H9 (cell line): ENCODE data around the gene RPL11. TPM values are rescaled to one million over a fixed set of nuclear protein-coding genes. Genes with fewer than 3 reads are reported as not detected.

ENCODE experiments used
- DNase-seq: peaks from one replicate; pipeline ENCODE4 v3.0.0-alpha.2; 2017
- H2AFZ ChIP-seq: one replicate; pipeline ENCODE4 v1.6.1; 2013; ENCODE audit warnings: mild to moderate bottlenecking, low read length, control low read depth, moderate library complexity
- H2AK5ac ChIP-seq: 2 replicates; pipeline ENCODE4 v1.6.1; 2013; ENCODE audit warnings: low read length, control low read depth, mixed read lengths; ENCODE audit not compliant: insufficient read length
- H2BK120ac ChIP-seq: one replicate; pipeline ENCODE4 v1.6.1; 2013; ENCODE audit warnings: low read depth, mild to moderate bottlenecking, low read length, control low read depth, inconsistent platforms; ENCODE audit not compliant: poor library complexity, severe bottlenecking
- H2BK12ac ChIP-seq: 2 replicates; pipeline ENCODE4 v1.6.1; 2013; ENCODE audit warnings: low read length, control low read depth, mixed read lengths, low read depth; ENCODE audit not compliant: insufficient read length
- H2BK15ac ChIP-seq: 2 replicates; pipeline ENCODE4 v1.6.1; 2013; ENCODE audit warnings: low read depth, low read length, control low read depth
- H2BK20ac ChIP-seq: one replicate; pipeline ENCODE4 v1.6.1; 2013; ENCODE audit warnings: low read depth, mild to moderate bottlenecking, low read length, control low read depth, inconsistent platforms; ENCODE audit not compliant: poor library complexity, severe bottlenecking
- H2BK5ac ChIP-seq: 2 replicates; pipeline ENCODE4 v1.6.1; 2013; ENCODE audit warnings: low read length, control low read depth, mixed read lengths; ENCODE audit not compliant: insufficient read length
- H3K14ac ChIP-seq: 2 replicates; pipeline ENCODE4 v1.6.1; 2013; ENCODE audit warnings: low read length, control low read depth; ENCODE audit not compliant: insufficient read depth
- H3K18ac ChIP-seq: 2 replicates; pipeline ENCODE4 v1.6.1; 2013; ENCODE audit warnings: low read depth, mild to moderate bottlenecking, mixed read lengths, low read length, control low read depth; ENCODE audit not compliant: insufficient read length
- H3K23ac ChIP-seq: 2 replicates; pipeline ENCODE4 v1.6.1; 2013; ENCODE audit warnings: low read length, control low read depth, mixed read lengths, low read depth; ENCODE audit not compliant: insufficient read length
- H3K23me2 ChIP-seq: 2 replicates; pipeline ENCODE4 v1.6.1; 2013; ENCODE audit warnings: low read depth, mild to moderate bottlenecking, mixed read lengths, low read length, control low read depth; ENCODE audit not compliant: insufficient read length, poor library complexity, severe bottlenecking
- H3K27ac ChIP-seq: 2 replicates; pipeline ENCODE4 v1.5.1; 2013; ENCODE audit warnings: low read length, control low read depth, mixed read lengths, low read depth; ENCODE audit not compliant: insufficient read length
- H3K27me3 ChIP-seq: 2 replicates; pipeline ENCODE4 v1.6.1; 2013; ENCODE audit warnings: low read length, control low read depth, inconsistent platforms; ENCODE audit not compliant: insufficient read depth
- H3K4ac ChIP-seq: 2 replicates; pipeline ENCODE4 v1.6.1; 2013; ENCODE audit warnings: low read depth, mild to moderate bottlenecking, control low read depth, inconsistent platforms, low read length, moderate library complexity
- H3K4me1 ChIP-seq: 2 replicates; pipeline ENCODE4 v1.6.1; 2013; ENCODE audit warnings: low read length, control low read depth, inconsistent platforms; ENCODE audit not compliant: insufficient read depth
- H3K4me2 ChIP-seq: 2 replicates; pipeline ENCODE4 v1.6.1; 2013; ENCODE audit warnings: low read length, control low read depth, mixed read lengths; ENCODE audit not compliant: insufficient read length, insufficient read depth
- H3K56ac ChIP-seq: 2 replicates; pipeline ENCODE4 v1.6.1; 2013; ENCODE audit warnings: low read depth, mild to moderate bottlenecking, mixed read lengths, low read length, control low read depth; ENCODE audit not compliant: insufficient read length
- H3K79me1 ChIP-seq: 2 replicates; pipeline ENCODE4 v1.6.1; 2013; ENCODE audit warnings: low read depth, mild to moderate bottlenecking, moderate library complexity, low read length, control low read depth, inconsistent platforms; ENCODE audit not compliant: insufficient read depth, poor library complexity, severe bottlenecking
- H3K79me2 ChIP-seq: 2 replicates; pipeline ENCODE4 v1.6.1; 2013; ENCODE audit warnings: low read length, control low read depth, inconsistent platforms; ENCODE audit not compliant: insufficient read depth
- H3K9ac ChIP-seq: 2 replicates; pipeline ENCODE4 v1.6.1; 2013; ENCODE audit warnings: low read length, control low read depth, mixed read lengths; ENCODE audit not compliant: insufficient read length; ENCODE audit errors: extremely low read depth
- H3K9me3 ChIP-seq: one replicate; pipeline ENCODE4 v1.6.1; 2013; ENCODE audit warnings: low read depth, low read length, inconsistent platforms; ENCODE audit not compliant: control insufficient read depth
- H3T11ph ChIP-seq: one replicate; pipeline ENCODE4 v1.6.1; 2013; ENCODE audit warnings: mild to moderate bottlenecking, low read length, control low read depth, inconsistent platforms
- H4K20me1 ChIP-seq: one replicate; pipeline ENCODE4 v1.6.1; 2013; ENCODE audit not compliant: control insufficient read depth, insufficient read length, insufficient read depth
- H4K5ac ChIP-seq: 2 replicates; pipeline ENCODE4 v1.6.1; 2013; ENCODE audit warnings: low read depth, mild to moderate bottlenecking, mixed read lengths, low read length, control low read depth; ENCODE audit not compliant: insufficient read length
- H4K8ac ChIP-seq: replicated peaks from 2 replicates; pipeline ENCODE4 v1.6.1; 2013; ENCODE audit warnings: low read length, control low read depth, mixed read lengths, low read depth; ENCODE audit not compliant: insufficient read length
- H4K91ac ChIP-seq: 2 replicates; pipeline ENCODE4 v1.6.1; 2013; ENCODE audit warnings: low read depth, mild to moderate bottlenecking, moderate library complexity, mixed read lengths, low read length, control low read depth; ENCODE audit not compliant: insufficient read length
- H3K27ac Mint-ChIP-seq, 3 experiments: 2 replicates in 2 of 3; 3 replicates in 1 of 3; pipeline ENCODE4 v1.8.0; 2020 to 2021; ENCODE audit warnings: mixed read lengths in 3 of 3, mild to moderate bottlenecking in 1 of 3, moderate library complexity in 1 of 3
- H3K27me3 Mint-ChIP-seq: 2 replicates; pipeline ENCODE4 v1.8.0; 2021; ENCODE audit warnings: low read depth, mild to moderate bottlenecking, moderate library complexity, mixed read lengths
- H3K36me3 Mint-ChIP-seq, 3 experiments: 2 replicates in 2 of 3; 3 replicates in 1 of 3; pipeline ENCODE4 v1.8.0; 2020 to 2021; ENCODE audit warnings: low read depth in 3 of 3, mixed read lengths in 3 of 3; ENCODE audit not compliant: insufficient read depth in 1 of 3
- H3K4me1 Mint-ChIP-seq, 2 experiments: 2 replicates each; pipeline ENCODE4 v1.8.0; 2020; ENCODE audit warnings: mixed read lengths in 2 of 2
- H3K4me3 Mint-ChIP-seq, 2 experiments: 2 replicates in 1 of 2; 3 replicates in 1 of 2; pipeline ENCODE4 v1.8.0; 2020 to 2021; ENCODE audit warnings: mild to moderate bottlenecking in 2 of 2, mixed read lengths in 2 of 2, moderate library complexity in 1 of 2
- H3K9me3 Mint-ChIP-seq, 2 experiments: 2 replicates in 1 of 2; 3 replicates in 1 of 2; pipeline ENCODE4 v1.8.0; 2020; ENCODE audit warnings: mild to moderate bottlenecking in 2 of 2, mixed read lengths in 2 of 2, moderate library complexity in 1 of 2
- CTCF ChIP-seq: fragments of 200-600 bp; sonication (generic); conservative IDR thresholded peaks from 3 replicates; pipeline ENCODE4 v1.8.0; 2021; ENCODE audit warnings: antibody characterized with exemption, mild to moderate bottlenecking
- WGBS: extraction: QIAGEN DNeasy Blood & Tissue Kit; methylation state at CpG from one replicate; pipeline ENCODE4 v1.1.7; 2013; ENCODE audit warnings: missing lambda C conversion rate, low lambda C conversion rate, mixed read lengths; ENCODE audit not compliant: insufficient read length; ENCODE audit errors: extremely low coverage; 5-methylcytosine and 5-hydroxymethylcytosine counted together
- total RNA-seq: library from RNA; stranded (reverse); gene quantifications from 2 replicates; pipeline ENCODE4 v1.2.1, GENCODE V29; 2021

The RPL11 gene
- total RNA-seq, 1 experiment from 2014 or later, result 1,618 TPM

GRCh38 chr1:23709229-23709628 is 17.6 kb downstream of the RPL11 start:
- H3K4me1 ChIP-seq, result no peaks in the 10 kb centered on the region
- H4K91ac ChIP-seq, result no peak overlapping the region
- WGBS, result no CpG with 5 or more reads among the region's 4 CpGs
- Mint-ChIP-seq H3K27me3 (no peaks in the 10 kb centered on the region), H3K27ac (peak overlapping the region in 2 of 3 experiments; percentile 0 to 81; a peak in 2 of 7 replicates), H3K4me3 (no peak overlapping the region), H3K9me3 (no peaks in the 10 kb centered on the region), H3K4me1 (peaks cover 0 to 3% of the 10 kb centered on the region in 2 experiments; a peak in 1 of 4 replicates), H3K36me3 (peaks cover 5 to 11% (median 9%) of the 10 kb centered on the region in 3 experiments; a peak in 6 of 7 replicates)
- no peak overlapping the region for H2AFZ ChIP-seq
- no peaks in the 10 kb centered on the region for H3K23me2 ChIP-seq
- no peaks in the 10 kb centered on the region for H4K20me1 ChIP-seq
- H3K9ac ChIP-seq, result no peak overlapping the region
- DNase-seq, result no peak
- no peak overlapping the region for H4K5ac ChIP-seq
- no peaks in the 10 kb centered on the region for H3K27me3 ChIP-seq
- no peak overlapping the region for H3K4ac ChIP-seq
- no peak overlapping the region for H2BK5ac ChIP-seq
- H3K9me3 ChIP-seq, result no peaks in the 10 kb centered on the region
- H3K27ac ChIP-seq, result no peak overlapping the region
- no peak overlapping the region for H2BK120ac ChIP-seq
- TF ChIP-seq CTCF, result no peak
- no peaks in the 10 kb centered on the region; the same call in 1 of the 2 replicates for H3K79me2 ChIP-seq
- H2BK12ac ChIP-seq, result no peak overlapping the region
- peaks cover 4% of the 10 kb centered on the region for H3K79me1 ChIP-seq
- no peak overlapping the region for H2BK20ac ChIP-seq
- H2BK15ac ChIP-seq, result no peak overlapping the region
- no peak overlapping the region for H3K23ac ChIP-seq
- no peak overlapping the region for H3K4me2 ChIP-seq
- no peak overlapping the region for H4K8ac ChIP-seq
- no peak overlapping the region for H3K18ac ChIP-seq
- H3K56ac ChIP-seq, result no peak overlapping the region
- no peak overlapping the region for H3T11ph ChIP-seq
- H2AK5ac ChIP-seq, result no peak overlapping the region
- H3K14ac ChIP-seq, result no peak overlapping the region
